ENCODE data around the gene TPPP2. TPM values are rescaled to one million over a fixed set of nuclear protein-coding genes. Genes with fewer than 3 reads are reported as not detected.
A peak's percentile ranks its signal among the peaks of the same experiment; 100 is the strongest.

TPPP2 gene
- total RNA-seq, 1 experiment from 2014 or later = not detected

DNA sequence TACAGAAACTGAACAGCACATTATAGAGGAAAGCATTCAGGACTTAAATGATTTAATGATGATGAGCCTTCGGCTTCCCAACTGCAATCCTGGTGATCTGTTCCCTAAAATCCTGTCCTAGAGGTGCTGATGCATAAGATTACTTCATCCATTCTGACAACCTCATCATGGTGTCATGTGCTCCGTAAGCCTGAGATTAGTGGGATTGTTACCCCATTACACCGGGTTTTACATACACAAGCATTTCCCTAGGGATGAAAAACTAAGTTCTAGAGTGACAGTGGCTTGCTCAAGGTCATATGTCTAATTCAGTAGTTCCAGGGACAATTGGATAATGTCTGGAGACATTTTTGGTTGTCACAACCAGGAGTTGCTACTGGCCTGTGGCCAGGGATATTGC is 7.1 kb downstream of the TPPP2 start:
- H3K4me2 ChIP-seq = no peak overlapping the region
- intact Hi-C loops (cut with micrococcal nuclease; ENCODE audit: unreplicated experiment) = no loop called here
- ChIA-PET CTCF (interaction anchor here (0.6 to 1.3 kb wide), 2 partner anchors 23 to 1473 kb away, joined by 4 to 5 read pairs; no protein-coding TSS in a partner anchor), POLR2A (ENCODE audit: unreplicated experiment) (no interaction called here)
- H4K20me1 ChIP-seq (ENCODE audit: insufficient read depth) = no peaks in the 10 kb centered on the region
- no peaks in the 10 kb centered on the region for H3K9me3 ChIP-seq (ENCODE audit: insufficient read depth, low read depth)
- H3F3A ChIP-seq (ENCODE audit: insufficient read depth, low read depth) = no peaks in the 10 kb centered on the region
- TF ChIP-seq CTCF (conservative IDR thresholded peaks at IDR 0.05) = no peak
- no peak for TF ChIP-seq EZH2 (IDR thresholded peaks at IDR 0.05; ENCODE audit: low read depth)
- no TSS peak for BruUV-seq (replicated peaks)
- H3K4me3 ChIP-seq = no peak overlapping the region
- no peaks in the 10 kb centered on the region for H3K79me2 ChIP-seq (ENCODE audit: low read depth)
- H3K27ac ChIP-seq = no peak overlapping the region
- no peaks in the 10 kb centered on the region for H3K36me3 ChIP-seq (ENCODE audit: low read depth)
- no peaks in the 10 kb centered on the region for H3K4me1 ChIP-seq (replicated peaks; ENCODE audit: insufficient read depth)
- no peaks in the 10 kb centered on the region for H3K9me2 ChIP-seq (ENCODE audit: insufficient read depth)
- no peaks in the 10 kb centered on the region; the same call in 1 of the 2 replicates for H3K27me3 ChIP-seq (ENCODE audit: insufficient read depth, low read depth)
- DNase-seq = no peak
- H2AFZ ChIP-seq = no peak overlapping the region

DNA sequence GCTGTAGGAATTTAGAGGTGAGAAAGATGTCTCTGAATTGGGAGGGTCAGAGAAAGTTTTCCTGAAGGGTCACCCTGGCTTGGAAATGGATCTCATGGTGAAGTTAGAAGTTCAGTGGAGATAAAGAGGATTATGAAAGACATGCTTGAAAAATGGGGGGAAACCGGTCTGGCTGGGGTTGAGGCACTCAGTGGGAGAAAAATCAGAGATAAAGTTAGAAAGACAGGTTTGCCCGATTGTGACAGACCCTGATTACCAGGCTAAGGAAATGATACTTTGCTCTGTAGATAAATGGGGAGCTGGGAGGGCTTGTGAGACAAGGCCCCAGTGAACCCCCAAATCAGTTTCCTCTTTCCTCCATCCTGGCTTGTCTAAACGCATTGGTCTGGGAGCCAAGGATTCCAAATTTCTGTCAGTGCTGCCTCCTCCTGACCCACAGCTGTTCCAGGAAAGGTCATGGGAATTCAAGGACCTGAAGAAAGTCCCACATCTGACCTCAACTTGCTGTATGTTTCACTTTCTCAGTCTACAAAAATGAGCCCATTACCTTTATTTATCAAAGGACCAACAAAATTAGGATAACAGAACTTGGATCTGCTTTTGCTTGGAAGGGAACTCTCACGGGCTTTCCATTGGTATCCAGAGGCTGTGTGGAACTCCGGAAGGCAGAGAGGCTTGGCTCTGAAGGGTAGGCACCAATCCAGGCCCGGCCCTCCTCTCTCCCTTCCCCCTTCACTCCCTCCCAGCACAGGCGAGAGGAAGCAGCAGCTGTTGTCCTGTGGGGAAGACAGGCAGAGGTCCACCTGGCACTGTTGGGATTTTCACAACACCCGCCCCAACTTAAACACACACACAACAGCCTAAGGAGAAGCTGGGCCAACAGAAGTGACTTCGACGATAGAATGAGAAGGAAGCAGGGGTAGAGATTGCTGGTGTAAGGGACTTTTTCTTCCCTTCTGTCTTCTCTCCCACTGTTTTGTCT is 8.7 kb downstream of the TPPP2 start:
- no peaks in the 10 kb centered on the region for H3K9me3 ChIP-seq (ENCODE audit: insufficient read depth, low read depth)
- ChIA-PET POLR2A (ENCODE audit: unreplicated experiment) (no interaction called here), CTCF (no interaction called here)
- peaks cover 5% of the 10 kb centered on the region for H3K4me1 ChIP-seq (replicated peaks; ENCODE audit: insufficient read depth)
- intact Hi-C loops (cut with micrococcal nuclease; ENCODE audit: unreplicated experiment) = no loop called here
- H4K20me1 ChIP-seq (ENCODE audit: insufficient read depth) = no peaks in the 10 kb centered on the region
- no peak overlapping the region for H3K4me3 ChIP-seq
- peak in 1 of 2 experiments; percentile 35 for DNase-seq
- 0 out of 2 replicates have a peak overlapping the region, but pooled peaks have one; percentile 16 for H3K4me2 ChIP-seq
- H3K9me2 ChIP-seq (ENCODE audit: insufficient read depth) = no peaks in the 10 kb centered on the region
- no peaks in the 10 kb centered on the region for H3K79me2 ChIP-seq (ENCODE audit: low read depth)
- TF ChIP-seq EZH2 (IDR thresholded peaks at IDR 0.05; ENCODE audit: low read depth) (no peak), CTCF (conservative IDR thresholded peaks at IDR 0.05) (no peak)
- H2AFZ ChIP-seq = no peak overlapping the region
- peaks cover 4% of the 10 kb centered on the region; the same call in 1 of the 2 replicates for H3F3A ChIP-seq (ENCODE audit: insufficient read depth, low read depth)
- no peaks in the 10 kb centered on the region for H3K36me3 ChIP-seq (ENCODE audit: low read depth)
- H3K27ac ChIP-seq = no peak overlapping the region
- no TSS peak for BruUV-seq (replicated peaks)
- no peaks in the 10 kb centered on the region; the same call in 1 of the 2 replicates for H3K27me3 ChIP-seq (ENCODE audit: insufficient read depth, low read depth)

DNA sequence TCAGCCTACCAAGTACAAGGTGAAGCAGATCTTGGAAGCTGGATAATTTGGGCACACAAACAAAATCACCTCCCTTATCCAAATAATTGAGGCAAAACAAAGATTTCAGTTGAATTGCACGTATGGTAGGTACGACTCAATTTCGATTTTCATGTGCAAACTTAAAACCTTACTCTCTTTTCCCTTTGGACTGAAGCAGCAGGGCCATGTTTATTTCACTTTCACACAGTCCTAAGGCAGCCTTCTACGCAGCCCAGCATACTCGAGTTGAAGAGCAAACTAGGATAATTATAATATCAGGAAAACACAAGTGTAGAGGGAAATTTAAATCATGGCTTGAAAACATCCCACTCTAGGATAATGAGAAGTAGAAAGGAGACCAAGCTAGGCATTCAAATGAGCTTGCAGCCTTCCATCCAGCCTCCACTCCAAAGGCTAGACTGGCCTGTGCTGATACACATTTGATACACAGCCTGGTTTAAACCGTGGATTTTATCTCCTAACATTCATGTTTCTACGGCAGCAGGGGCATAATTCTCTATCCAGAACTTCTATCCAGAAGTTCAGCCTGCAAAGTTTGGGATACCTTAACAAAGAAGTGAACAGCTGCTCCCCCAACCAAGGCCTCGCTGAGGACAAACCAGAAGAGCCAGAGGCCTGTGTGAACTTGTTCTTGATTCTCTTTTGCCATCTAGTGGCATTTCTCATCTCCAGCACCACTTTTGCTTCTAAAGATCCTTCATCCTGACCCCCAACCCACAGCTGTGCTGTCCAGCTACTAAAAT is 9.8 kb downstream of the TPPP2 start:
- DNase-seq = peak; percentile 22 to 43
- no peaks in the 10 kb centered on the region for H4K20me1 ChIP-seq (ENCODE audit: insufficient read depth)
- intact Hi-C loops (cut with micrococcal nuclease; ENCODE audit: unreplicated experiment) = loop anchor here (1.0 kb wide), 2 partner anchors 25 to 182 kb away; no protein-coding TSS in a partner anchor
- no peaks in the 10 kb centered on the region for H3K36me3 ChIP-seq (ENCODE audit: low read depth)
- no peak for TF ChIP-seq EZH2 (IDR thresholded peaks at IDR 0.05; ENCODE audit: low read depth)
- TF ChIP-seq CTCF (conservative IDR thresholded peaks at IDR 0.05) = peak; percentile 57; the same call in 1 of the 2 replicates
- no TSS peak for BruUV-seq (replicated peaks)
- no peak overlapping the region for H3K27ac ChIP-seq
- H3K27me3 ChIP-seq (ENCODE audit: insufficient read depth, low read depth) = no peaks in the 10 kb centered on the region
- H3K4me3 ChIP-seq = no peak overlapping the region
- H3K9me2 ChIP-seq (ENCODE audit: insufficient read depth) = no peaks in the 10 kb centered on the region
- POLR2A ChIA-PET (ENCODE audit: unreplicated experiment) = no interaction called here
- peaks cover 15% of the 10 kb centered on the region for H3K4me1 ChIP-seq (replicated peaks; ENCODE audit: insufficient read depth)
- CTCF ChIA-PET = interaction anchor here (1.0 to 2.0 kb wide), 2 partner anchors 25 to 69 kb away, joined by 7 to 18 read pairs; no protein-coding TSS in a partner anchor
- H3K4me2 ChIP-seq = no peak overlapping the region
- H2AFZ ChIP-seq = no peak overlapping the region
- no peaks in the 10 kb centered on the region for H3K9me3 ChIP-seq (ENCODE audit: insufficient read depth, low read depth)
- H3K79me2 ChIP-seq (ENCODE audit: low read depth) = no peaks in the 10 kb centered on the region
- peaks cover 9% of the 10 kb centered on the region; the same call in 1 of the 2 replicates for H3F3A ChIP-seq (ENCODE audit: insufficient read depth, low read depth)
